Loucy (cell line): ENCODE data around the gene SYNE3.

Source experiments
- H2AFZ ChIP-seq: fragments of 200-600 bp; sonication (generic); 2 replicates; pipeline ENCODE4 v1.6.0; 2016; ENCODE audit warnings: antibody characterized with exemption, mild to moderate bottlenecking, low read length, moderate library complexity
- H3F3A ChIP-seq: fragments of 200-600 bp; 2 replicates; pipeline ENCODE4 v1.6.0; 2016; ENCODE audit warnings: antibody characterized with exemption, low read depth, mild to moderate bottlenecking
- H3K27me3 ChIP-seq: fragments of 200-600 bp; sonication (generic); 2 replicates; pipeline ENCODE4 v1.6.1; 2014; ENCODE audit warnings: low read length, mild to moderate bottlenecking; ENCODE audit not compliant: insufficient read depth, poor library complexity, severe bottlenecking
- H3K36me3 ChIP-seq: fragments of 200-600 bp; sonication (generic); 2 replicates; pipeline ENCODE4 v1.6.1; 2016; ENCODE audit warnings: low read length; ENCODE audit not compliant: insufficient read depth
- H3K4me1 ChIP-seq: fragments of 200-600 bp; sonication (generic); 2 replicates; pipeline ENCODE4 v1.5.1; 2014; ENCODE audit warnings: low read length, mild to moderate bottlenecking; ENCODE audit not compliant: insufficient read depth, poor library complexity, severe bottlenecking
- H3K4me2 ChIP-seq: fragments of 200-600 bp; sonication (generic); 2 replicates; pipeline ENCODE4 v1.6.0; 2014; ENCODE audit warnings: antibody characterized with exemption, low read length, low read depth, mild to moderate bottlenecking; ENCODE audit not compliant: poor library complexity, severe bottlenecking
- H3K4me3 ChIP-seq: fragments of 200-600 bp; sonication (generic); 2 replicates; pipeline ENCODE4 v1.5.1; 2014; ENCODE audit warnings: low read length, mild to moderate bottlenecking, mixed read lengths; ENCODE audit not compliant: poor library complexity, severe bottlenecking
- H3K79me2 ChIP-seq: fragments of 200-600 bp; sonication (generic); 2 replicates; pipeline ENCODE4 v1.6.1; 2014; ENCODE audit warnings: low read length; ENCODE audit not compliant: insufficient read depth
- H3K9ac ChIP-seq: fragments of 200-600 bp; sonication (generic); 2 replicates; pipeline ENCODE4 v1.6.0; 2014; ENCODE audit warnings: mild to moderate bottlenecking, low read depth, low read length, moderate library complexity; ENCODE audit not compliant: poor library complexity, severe bottlenecking
- H3K9me2 ChIP-seq: fragments of 200-600 bp; sonication (generic); replicated peaks from 2 replicates; pipeline ENCODE4 v1.6.1; 2016; ENCODE audit warnings: low read depth, low read length, mixed read lengths
- H3K9me3 ChIP-seq: fragments of 200-600 bp; sonication (generic); 2 replicates; pipeline ENCODE4 v1.6.1; 2014; ENCODE audit warnings: mild to moderate bottlenecking, antibody characterized with exemption, low read length, low read depth; ENCODE audit not compliant: insufficient read depth
- H4K20me1 ChIP-seq: fragments of 200-600 bp; sonication (generic); 2 replicates; pipeline ENCODE4 v1.6.0; 2014; ENCODE audit warnings: antibody characterized with exemption, low read length, mild to moderate bottlenecking; ENCODE audit not compliant: insufficient read depth, poor library complexity, severe bottlenecking
- EZH2phosphoT487 ChIP-seq: fragments of 200-600 bp; IDR thresholded peaks from 2 replicates; pipeline ENCODE4 v1.6.1; 2018; ENCODE audit warnings: antibody characterized with exemption, mild to moderate bottlenecking, moderate library complexity, borderline replicate concordance
- TF ChIP-seq, protein P1 (sequence below): fragments of 200-600 bp; sonication (generic); conservative IDR thresholded peaks from 2 replicates; pipeline ENCODE4 v1.5.1; 2014; ENCODE audit warnings: mild to moderate bottlenecking, antibody characterized with exemption, low read length

Gene SYNE3

DNA sequence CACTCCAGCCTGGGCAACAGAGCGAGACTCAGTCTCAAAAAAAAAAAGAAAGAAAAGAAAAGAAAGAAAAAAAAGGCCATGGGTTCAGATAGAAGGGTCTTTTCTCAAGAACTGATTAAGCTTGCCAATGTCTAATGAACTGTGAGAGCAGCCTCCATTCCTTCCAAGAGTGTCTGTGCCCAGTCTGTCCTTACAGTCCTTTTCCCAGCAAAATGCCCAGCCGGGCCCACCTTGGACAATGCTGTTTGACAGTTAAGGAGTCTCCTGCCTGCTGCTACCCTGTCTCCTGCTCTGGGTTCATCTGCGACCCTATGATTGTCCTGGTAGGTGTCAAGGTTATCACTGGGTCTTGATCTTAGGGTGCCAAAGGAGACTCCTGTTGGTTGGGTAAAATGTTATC is 21.4 kb downstream of the SYNE3 start:
- H2AFZ ChIP-seq = no peak overlapping the region
- peaks cover 19% of the 10 kb centered on the region for H3K4me1 ChIP-seq
- H3K9me2 ChIP-seq = no peaks in the 10 kb centered on the region
- TF ChIP-seq EZH2phosphoT487 = no peak
- TF ChIP-seq, protein P1, sequence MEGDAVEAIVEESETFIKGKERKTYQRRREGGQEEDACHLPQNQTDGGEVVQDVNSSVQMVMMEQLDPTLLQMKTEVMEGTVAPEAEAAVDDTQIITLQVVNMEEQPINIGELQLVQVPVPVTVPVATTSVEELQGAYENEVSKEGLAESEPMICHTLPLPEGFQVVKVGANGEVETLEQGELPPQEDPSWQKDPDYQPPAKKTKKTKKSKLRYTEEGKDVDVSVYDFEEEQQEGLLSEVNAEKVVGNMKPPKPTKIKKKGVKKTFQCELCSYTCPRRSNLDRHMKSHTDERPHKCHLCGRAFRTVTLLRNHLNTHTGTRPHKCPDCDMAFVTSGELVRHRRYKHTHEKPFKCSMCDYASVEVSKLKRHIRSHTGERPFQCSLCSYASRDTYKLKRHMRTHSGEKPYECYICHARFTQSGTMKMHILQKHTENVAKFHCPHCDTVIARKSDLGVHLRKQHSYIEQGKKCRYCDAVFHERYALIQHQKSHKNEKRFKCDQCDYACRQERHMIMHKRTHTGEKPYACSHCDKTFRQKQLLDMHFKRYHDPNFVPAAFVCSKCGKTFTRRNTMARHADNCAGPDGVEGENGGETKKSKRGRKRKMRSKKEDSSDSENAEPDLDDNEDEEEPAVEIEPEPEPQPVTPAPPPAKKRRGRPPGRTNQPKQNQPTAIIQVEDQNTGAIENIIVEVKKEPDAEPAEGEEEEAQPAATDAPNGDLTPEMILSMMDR = no peak
- no peak overlapping the region for H3K4me3 ChIP-seq
- 0 out of 2 replicates have a peak, but pooled peaks cover 4% of the 10 kb centered on the region for H3K9me3 ChIP-seq
- no peaks in the 10 kb centered on the region for H3F3A ChIP-seq
- no peaks in the 10 kb centered on the region for H3K36me3 ChIP-seq
- H3K9ac ChIP-seq = no peak overlapping the region
- H3K4me2 ChIP-seq = no peak overlapping the region
- H3K27me3 ChIP-seq = no peaks in the 10 kb centered on the region
- no peaks in the 10 kb centered on the region for H4K20me1 ChIP-seq
- no peaks in the 10 kb centered on the region for H3K79me2 ChIP-seq

DNA sequence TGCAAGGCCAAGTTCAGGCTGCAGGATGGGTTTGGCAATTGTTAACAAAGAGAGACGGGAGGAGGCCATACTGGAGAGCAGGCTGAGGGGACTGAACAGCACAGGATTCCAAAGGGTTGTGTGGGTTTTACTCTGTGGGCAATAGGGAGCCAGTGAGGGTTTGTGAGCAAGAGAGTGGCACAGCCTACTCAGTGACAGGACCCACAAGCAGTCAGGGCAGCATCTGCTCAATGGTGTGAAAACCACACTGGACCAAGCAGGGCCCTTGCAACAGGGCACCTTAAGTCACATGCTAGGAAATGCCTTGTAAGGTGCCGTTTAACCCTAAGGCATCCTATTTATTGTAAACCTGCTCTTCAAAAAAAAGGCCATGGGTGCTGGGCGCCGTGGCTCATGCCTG is 22.0 kb downstream of the SYNE3 start:
- Histone ChIP-seq H3K36me3 (no peaks in the 10 kb centered on the region), H3K79me2 (no peaks in the 10 kb centered on the region), H3K4me2 (no peak overlapping the region), H4K20me1 (no peaks in the 10 kb centered on the region), H3K9me3 (0 out of 2 replicates have a peak, but pooled peaks cover 4% of the 10 kb centered on the region), H3K9me2 (no peaks in the 10 kb centered on the region), H3K4me1 (peaks cover 19% of the 10 kb centered on the region), H3K27me3 (no peaks in the 10 kb centered on the region), H3K4me3 (no peak overlapping the region), H3K9ac (no peak overlapping the region), H3F3A (no peaks in the 10 kb centered on the region), H2AFZ (no peak overlapping the region; the same call in 1 of the 2 replicates)
- TF ChIP-seq, protein P1 = no peak
- TF ChIP-seq EZH2phosphoT487 = no peak

DNA sequence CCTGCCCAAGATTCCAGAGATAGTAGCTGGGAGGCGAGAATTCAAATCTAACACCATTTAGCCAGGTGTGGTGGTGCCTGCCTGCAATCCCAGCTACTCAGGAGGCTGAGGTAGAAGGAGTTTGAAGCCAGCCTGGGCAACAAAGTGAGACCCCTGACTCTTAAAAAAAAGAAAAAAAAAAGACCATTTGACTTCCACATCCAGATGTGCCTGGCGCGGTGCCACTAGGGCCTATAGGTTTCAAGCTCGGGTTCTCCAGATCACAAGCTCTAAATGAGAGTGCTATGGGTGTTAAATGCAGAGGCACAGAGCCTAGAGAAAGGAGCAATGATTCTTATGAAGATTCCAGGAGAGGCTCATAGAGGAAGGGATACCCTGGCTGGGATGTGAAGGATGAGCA is 22.5 kb downstream of the SYNE3 start:
- peaks cover 19% of the 10 kb centered on the region for H3K4me1 ChIP-seq
- no peaks in the 10 kb centered on the region for H3K36me3 ChIP-seq

More for the DNA sequence above, 22.5 kb downstream of the SYNE3 start:
- Histone ChIP-seq H3K4me2 (no peak overlapping the region), H3K4me3 (no peak overlapping the region), H3K9me3 (0 out of 2 replicates have a peak, but pooled peaks cover 4% of the 10 kb centered on the region), H4K20me1 (no peaks in the 10 kb centered on the region), H3K79me2 (no peaks in the 10 kb centered on the region), H3K9ac (no peak overlapping the region), H2AFZ (no peak overlapping the region), H3F3A (no peaks in the 10 kb centered on the region), H3K27me3 (no peaks in the 10 kb centered on the region), H3K9me2 (no peaks in the 10 kb centered on the region)
- TF ChIP-seq, protein P1 = no peak
- TF ChIP-seq EZH2phosphoT487 = no peak
